Liver (tissue), 9 donors: ENCODE data around the gene DSC2. TPM values are rescaled to one million over a fixed set of nuclear protein-coding genes. Genes with fewer than 3 reads are reported as not detected.

Source experiments
- DNase-seq: peaks from one replicate; pipeline ENCODE4 v3.0.0-alpha.2; 2017; ENCODE audit warnings: low spot score
- H3K27ac ChIP-seq, 2 donors: one replicate each; pipeline ENCODE4 v1.7.0; 2013; ENCODE audit warnings: inconsistent platforms in 2 of 2, low read length in 2 of 2, control low read depth in 1 of 2, low read depth in 1 of 2, mild to moderate bottlenecking in 1 of 2
- H3K27me3 ChIP-seq, 4 donors: one replicate each; pipeline versions ENCODE4 v1.6.1 to v1.7.0; 2013; ENCODE audit warnings: low read length in 3 of 4, inconsistent platforms in 1 of 4, mild to moderate bottlenecking in 1 of 4, moderate library complexity in 1 of 4; ENCODE audit not compliant: control insufficient read depth in 4 of 4, insufficient read depth in 4 of 4
- H3K36me3 ChIP-seq, 4 donors: one replicate each; pipeline versions ENCODE4 v1.6.1 to v1.7.0; 2013; ENCODE audit warnings: low read length in 3 of 4, mild to moderate bottlenecking in 3 of 4, low read depth in 1 of 4, moderate library complexity in 1 of 4; ENCODE audit not compliant: control insufficient read depth in 4 of 4, insufficient read depth in 3 of 4
- H3K4me1 ChIP-seq, 4 donors: one replicate each; pipeline versions ENCODE4 v1.6.1 to v1.7.0; 2013; ENCODE audit warnings: low read length in 3 of 4, mild to moderate bottlenecking in 3 of 4, moderate library complexity in 1 of 4; ENCODE audit not compliant: control insufficient read depth in 4 of 4, insufficient read depth in 4 of 4
- H3K4me3 ChIP-seq, 3 donors: one replicate each; pipeline versions ENCODE4 v1.6.1 to v1.7.0; 2013; ENCODE audit warnings: low read length in 3 of 3, control low read depth in 1 of 3, low read depth in 1 of 3, mild to moderate bottlenecking in 1 of 3
- H3K9ac ChIP-seq, 2 donors: one replicate each; pipeline ENCODE4 v1.7.0; 2013; ENCODE audit warnings: low read length in 2 of 2, mild to moderate bottlenecking in 2 of 2, moderate library complexity in 2 of 2, control low read depth in 1 of 2, low read depth in 1 of 2
- H3K9me3 ChIP-seq, 4 donors: one replicate each; pipeline versions ENCODE4 v1.6.1 to v1.7.0; 2013; ENCODE audit warnings: low read length in 3 of 4; ENCODE audit not compliant: control insufficient read depth in 4 of 4
- ATF3 ChIP-seq: IDR thresholded peaks from 2 replicates; pipeline ENCODE4 v1.6.1; 2016; ENCODE audit warnings: antibody characterized with exemption
- CTCF ChIP-seq: fragments of 150-350 bp; IDR thresholded peaks from 2 replicates; pipeline ENCODE4 v1.5.1; 2017; ENCODE audit warnings: improper control_type of control experiment, low read depth, low read length; ENCODE audit not compliant: missing input control
- EGR1 ChIP-seq, 2 donors: IDR thresholded peaks; 2 replicates each; pipeline ENCODE4 v1.6.1; 2016 to 2018; ENCODE audit warnings: antibody characterized with exemption in 2 of 2, low read depth in 2 of 2
- FOXA1 ChIP-seq: IDR thresholded peaks from 2 replicates; pipeline ENCODE4 v1.6.1; 2016; ENCODE audit warnings: antibody characterized with exemption
- FOXA2 ChIP-seq: IDR thresholded peaks from 2 replicates; pipeline ENCODE4 v1.6.1; 2016; ENCODE audit warnings: antibody characterized with exemption
- HNF4A ChIP-seq, 2 donors: conservative IDR thresholded peaks; 2 replicates each; pipeline ENCODE4 v1.6.1; 2016; ENCODE audit warnings: antibody characterized with exemption in 2 of 2, mild to moderate bottlenecking in 2 of 2
- HNF4G ChIP-seq: IDR thresholded peaks from 2 replicates; pipeline ENCODE4 v1.6.1; 2016; ENCODE audit warnings: antibody characterized with exemption
- JUND ChIP-seq, 2 donors: IDR thresholded peaks; 2 replicates each; pipeline ENCODE4 v1.6.1; 2016; ENCODE audit warnings: antibody characterized with exemption in 2 of 2
- MAX ChIP-seq: IDR thresholded peaks from 2 replicates; pipeline ENCODE4 v1.6.1; 2016; ENCODE audit warnings: antibody characterized with exemption
- RAD21 ChIP-seq, 2 donors: IDR thresholded peaks; 2 replicates each; pipeline ENCODE4 v1.6.1; 2016; ENCODE audit warnings: antibody characterized with exemption in 2 of 2, mild to moderate bottlenecking in 2 of 2
- REST ChIP-seq: IDR thresholded peaks from 2 replicates; pipeline ENCODE4 v1.6.1; 2016; ENCODE audit warnings: antibody characterized with exemption, mild to moderate bottlenecking
- RXRA ChIP-seq, 2 donors: IDR thresholded peaks; 2 replicates each; pipeline ENCODE4 v1.6.1; 2017 to 2018; ENCODE audit warnings: antibody characterized with exemption in 2 of 2, mild to moderate bottlenecking in 1 of 2
- SP1 ChIP-seq: IDR thresholded peaks from 2 replicates; pipeline ENCODE4 v1.6.1; 2018; ENCODE audit warnings: antibody characterized with exemption, mild to moderate bottlenecking
- TAF1 ChIP-seq: conservative IDR thresholded peaks from 2 replicates; pipeline ENCODE4 v1.6.1; 2016; ENCODE audit warnings: antibody characterized with exemption, mild to moderate bottlenecking
- ZBTB33 ChIP-seq: IDR thresholded peaks from 2 replicates; pipeline ENCODE4 v1.6.1; 2016; ENCODE audit warnings: antibody characterized with exemption
- WGBS: extraction: QIAGEN DNeasy Blood & Tissue Kit; methylation state at CpG from one replicate; pipeline ENCODE4 v1.1.7; 2013; 5-methylcytosine and 5-hydroxymethylcytosine counted together
- polyA plus RNA-seq, 2 donors: library from polyadenylated mRNA; stranded (reverse) in 1 of 2; unstranded in 1 of 2; fragments of 200-250 nt in 1 of 2; fragments of >200 nt in 1 of 2; fragmentation: Nextera tagmentation in 1 of 2; extraction: Ambion mirVana in 1 of 2; gene quantifications; one replicate each; pipeline versions ENCODE4 v1.2.1 to v1.2.3, GENCODE V29; 2013 to 2015
- total RNA-seq, 2 donors: library from RNA; depleted of rRNA; stranded (reverse); fragments of >200 nt; gene quantifications; one replicate each; pipeline ENCODE4 v1.2.3, GENCODE V29; 2014
- donor health status: healthy.
- donor health status: healthy.
- donor health status: healthy.
- donor health status: healthy.
- donor health status: healthy.

The DSC2 gene
- total and polyA plus RNA-seq, 4 donors: 3.7 to 16.4 (median 7.4) TPM

- H3K9me3 ChIP-seq: no peaks in the 10 kb centered on the region
- DNase-seq: peak; percentile 67
- peaks cover 0 to 14% (median 5%) of the 10 kb centered on the region in 4 donors for H3K4me1 ChIP-seq
- peak overlapping the region; percentile 78 to 81 (median 80) for H3K4me3 ChIP-seq
- peak overlapping the region; percentile 83 to 92 for H3K27ac ChIP-seq
- H3K9ac ChIP-seq: peak overlapping the region; percentile 75 to 81
- no peaks in the 10 kb centered on the region for H3K27me3 ChIP-seq
- WGBS: 2% methylated on average over 72 of the region's 72 CpGs
- TF ChIP-seq ZBTB33 (no peak), HNF4A (conservative IDR thresholded peaks at IDR 0.05) (peak; percentile 39 to 53), SP1 (peak; percentile 25), RXRA (IDR thresholded peaks at IDR 0.05) (peak; percentile 28 to 39)
- no peaks in the 10 kb centered on the region for H3K36me3 ChIP-seq
These were observed 817 bp downstream of the DSC2 start for GRCh38 chr18:31101183-31102024.

GRCh38 chr18:31100436-31101182, 1.6 kb downstream of the DSC2 start:
- peak overlapping the region in 1 of 2 donors; percentile 75 for H3K9ac ChIP-seq

More at GRCh38 chr18:31100436-31101182, 1.6 kb downstream of the DSC2 start:
- H3K9me3 ChIP-seq: no peaks in the 10 kb centered on the region
- WGBS: 20% methylated on average over 23 of the region's 23 CpGs
- no peak for DNase-seq
- peak overlapping the region; percentile 83 to 92 for H3K27ac ChIP-seq
- H3K4me3 ChIP-seq: peak overlapping the region; percentile 71 to 80 (median 78)
- H3K27me3 ChIP-seq: no peaks in the 10 kb centered on the region
- TF ChIP-seq RAD21 (IDR thresholded peaks at IDR 0.05): no peak
- TF ChIP-seq EGR1 (IDR thresholded peaks at IDR 0.05; ENCODE audit: low read depth in 2 of 2): no peak
- no peak for TF ChIP-seq REST
- no peak for TF ChIP-seq FOXA1
- no peak for TF ChIP-seq MAX
- no peak for TF ChIP-seq ATF3
- no peak for TF ChIP-seq HNF4A (conservative IDR thresholded peaks at IDR 0.05)
- no peak for TF ChIP-seq HNF4G
- no peak for TF ChIP-seq FOXA2
- no peak for TF ChIP-seq CTCF
- no peak for TF ChIP-seq RXRA (IDR thresholded peaks at IDR 0.05)
- no peak for TF ChIP-seq JUND (IDR thresholded peaks at IDR 0.05)
- no peak for TF ChIP-seq TAF1
- H3K4me1 ChIP-seq: peaks cover 0 to 14% (median 5%) of the 10 kb centered on the region in 4 donors
- no peaks in the 10 kb centered on the region for H3K36me3 ChIP-seq
